A549 (cell line): ENCODE results near the gene SMARCA1. TPM values are rescaled to one million over a fixed set of nuclear protein-coding genes. Genes with fewer than 3 reads are reported as not detected.
A peak's percentile ranks its signal among the peaks of the same experiment; 100 is the strongest.

Source experiments
- ATAC-seq, 2 experiments: fragments of 200-7000 bp in 1 of 2; fragments of >200 bp in 1 of 2; cut with Nextera tagmentation in 1 of 2; cut with Tn5 transposase in 1 of 2; 3 replicates each; pipeline versions ENCODE4 v1.8.0 to v1.9.1; 2018 to 2020; ENCODE audit warnings: mild to moderate bottlenecking in 1 of 2, moderate library complexity in 1 of 2
- CTCF ChIA-PET: fragments of 300-600 bp; sonication (Branson Sonifier 250); formaldehyde crosslinking; extraction: SDS; loops from one replicate; lab custom pipeline; 2021; ENCODE audit warnings: antibody characterized with exemption, inconsistent platforms; lab: Yijun Ruan, JAX
- POLR2A ChIA-PET: fragments of 350-600 bp; formaldehyde crosslinking; extraction: SDS; loops from one replicate; lab custom pipeline; 2021; ENCODE audit warnings: antibody characterized with exemption, inconsistent platforms; lab: Yijun Ruan, JAX
- DNase-seq, 2 experiments: peaks; one replicate each; pipeline versions ENCODE4 v3.0.0 to v3.0.0-alpha.2; 2011 to 2016; ENCODE audit warnings: low read depth in 1 of 2, low spot score in 1 of 2
- FAIRE-seq: peaks from 2 replicates; lab custom pipeline; 2011; peaks lifted over from hg19 to GRCh38; lab: Jason Lieb, UNC
- H3K27ac ChIP-seq, 2 experiments: fragments of >200 bp; sonication (Bioruptor Twin); formaldehyde crosslinking; 3 replicates each; pipeline ENCODE4 v1.5.1; 2016 to 2017
- H3K4me1 ChIP-seq: fragments of >200 bp; sonication (Bioruptor Twin); formaldehyde crosslinking; 3 replicates; pipeline ENCODE4 v1.6.1; 2016
- H3K4me2 ChIP-seq: fragments of >200 bp; sonication (Bioruptor Twin); formaldehyde crosslinking; 3 replicates; pipeline ENCODE4 v1.6.1; 2016
- H3K4me3 ChIP-seq: fragments of >200 bp; sonication (Bioruptor Twin); formaldehyde crosslinking; 3 replicates; pipeline ENCODE4 v1.5.1; 2016
- H3K9me3 ChIP-seq: fragments of >200 bp; sonication (Bioruptor Twin); formaldehyde crosslinking; 3 replicates; pipeline ENCODE4 v1.6.1; 2016
- BHLHE40 ChIP-seq: IDR thresholded peaks from 2 replicates; pipeline ENCODE4 v1.6.1; 2012; ENCODE audit warnings: low read depth, low read length, inconsistent platforms
- E2F6 ChIP-seq: IDR thresholded peaks from 2 replicates; pipeline ENCODE4 v1.6.1; 2012; ENCODE audit warnings: low read depth, borderline replicate concordance
- EHMT2 ChIP-seq: fragments of 200-600 bp; sonication (generic); IDR thresholded peaks from 2 replicates; pipeline ENCODE4 v1.6.1; 2016; ENCODE audit warnings: antibody characterized with exemption, low read depth, mild to moderate bottlenecking, moderate library complexity
- EP300 ChIP-seq, 2 experiments: fragments of >200 bp; sonication (Bioruptor Twin); formaldehyde crosslinking; IDR thresholded peaks; 2 replicates in 1 of 2; 3 replicates in 1 of 2; pipeline ENCODE4 v1.6.1; 2016 to 2017
- ESRRA ChIP-seq: fragments of 150-350 bp; IDR thresholded peaks from 2 replicates; pipeline ENCODE4 v1.6.1; 2014; ENCODE audit warnings: mild to moderate bottlenecking, low read length, borderline replicate concordance
- FOSL2 ChIP-seq, 2 experiments: fragments of 450-650 bp in 1 of 2; fragments of >200 bp in 1 of 2; sonication (Bioruptor Twin) in 1 of 2; formaldehyde crosslinking; IDR thresholded peaks; 2 replicates each; pipeline versions ENCODE4 v1.5.0 to v1.6.1; 2016 to 2020; ENCODE audit warnings: mild to moderate bottlenecking in 1 of 2, moderate library complexity in 1 of 2
- GATA3 ChIP-seq: IDR thresholded peaks from 2 replicates; pipeline ENCODE4 v1.6.1; 2012; ENCODE audit warnings: borderline replicate concordance
- HDAC2 ChIP-seq: fragments of 200-600 bp; sonication (generic); IDR thresholded peaks from 2 replicates; pipeline ENCODE4 v1.6.1; 2016
- HEYL ChIP-seq: fragments of 250-450 bp; sonication (Bioruptor Pico); IDR thresholded peaks from 2 replicates; pipeline ENCODE4 v1.8.0; 2021; ENCODE audit warnings: mild to moderate bottlenecking, moderate library complexity
- HMGXB4 ChIP-seq: fragments of 250-450 bp; sonication (Bioruptor Pico); IDR thresholded peaks from 2 replicates; pipeline ENCODE4 v1.5.0; 2021; ENCODE audit warnings: mild to moderate bottlenecking, moderate library complexity, borderline replicate concordance
- HOXA7 ChIP-seq: fragments of 250-450 bp; sonication (Bioruptor Pico); IDR thresholded peaks from 2 replicates; pipeline ENCODE4 v1.5.0; 2020; ENCODE audit warnings: mild to moderate bottlenecking, moderate library complexity
- KDM1A ChIP-seq: fragments of 200-600 bp; sonication (generic); IDR thresholded peaks from 2 replicates; pipeline ENCODE4 v1.6.1; 2016; ENCODE audit warnings: low read depth, mild to moderate bottlenecking
- KDM5A ChIP-seq: fragments of 200-600 bp; sonication (generic); IDR thresholded peaks from 2 replicates; pipeline ENCODE4 v1.6.1; 2016; ENCODE audit warnings: antibody characterized with exemption, mild to moderate bottlenecking
- MAFK ChIP-seq: fragments of 450-650 bp; IDR thresholded peaks from 2 replicates; pipeline ENCODE4 v1.6.1; 2014; ENCODE audit not compliant: partially characterized antibody
- MAZ ChIP-seq: fragments of 150-350 bp; IDR thresholded peaks from 2 replicates; pipeline ENCODE4 v1.6.1; 2014; ENCODE audit warnings: antibody characterized with exemption, low read depth, low read length, borderline replicate concordance
- MYC ChIP-seq: IDR thresholded peaks from 2 replicates; pipeline ENCODE4 v1.6.1; 2012; ENCODE audit warnings: mild to moderate bottlenecking, inconsistent platforms, low read length, improper control_type of control experiment, borderline replicate concordance
- NFE2L2 ChIP-seq: fragments of 150-350 bp; conservative IDR thresholded peaks from 2 replicates; pipeline ENCODE4 v1.6.1; 2014; ENCODE audit warnings: low read length
- NPAS2 ChIP-seq: fragments of 250-450 bp; sonication (Bioruptor Pico); IDR thresholded peaks from 2 replicates; pipeline ENCODE4 v1.8.0; 2022; ENCODE audit warnings: mild to moderate bottlenecking, moderate library complexity, borderline replicate concordance
- PBX3 ChIP-seq: IDR thresholded peaks from 2 replicates; pipeline ENCODE4 v1.6.1; 2012
- POLR2A ChIP-seq: IDR thresholded peaks from 2 replicates; pipeline ENCODE4 v1.6.1; 2012; ENCODE audit warnings: mild to moderate bottlenecking, low read length
- POLR2AphosphoS2 ChIP-seq: conservative IDR thresholded peaks from 2 replicates; pipeline ENCODE4 v1.6.1; 2012; ENCODE audit warnings: low read length, improper control_type of control experiment, inconsistent platforms
- RARB ChIP-seq: fragments of 250-450 bp; sonication (Bioruptor Pico); IDR thresholded peaks from 2 replicates; pipeline ENCODE4 v1.8.0; 2021; ENCODE audit warnings: mild to moderate bottlenecking, moderate library complexity
- SREBF2 ChIP-seq: fragments of 450-650 bp; IDR thresholded peaks from 2 replicates; pipeline ENCODE4 v1.6.1; 2014; ENCODE audit warnings: mild to moderate bottlenecking, moderate library complexity
- TP53 ChIP-seq: fragments of 250-450 bp; sonication (Bioruptor Pico); IDR thresholded peaks from 2 replicates; pipeline ENCODE4 v1.5.0; 2021; ENCODE audit warnings: mild to moderate bottlenecking, moderate library complexity
- USF2 ChIP-seq: fragments of 450-650 bp; IDR thresholded peaks from 2 replicates; pipeline ENCODE4 v1.6.1; 2014; ENCODE audit warnings: antibody characterized with exemption
- whole genome bisulfite sequencing: methylation state at CpG from one replicate; pipeline ENCODE4 v1.1.6; 2017; ENCODE audit errors: missing lambda C conversion rate; 5-methylcytosine and 5-hydroxymethylcytosine counted together
- polyA plus RNA-seq, 4 experiments: library from polyadenylated mRNA; depleted of rRNA in 3 of 4; stranded (reverse); fragments of >200 nt; fragmentation: RNase III in 1 of 4; extraction: RNeasy Plus Mini Kit Qiagen cat#74134 plus additional on column Dnase treatment in 1 of 4; gene quantifications; 2 replicates in 3 of 4; 3 replicates in 1 of 4; pipeline ENCODE4 v1.2.3, GENCODE V29; 2011 to 2017

SMARCA1 gene
- polyA plus RNA-seq, 2 of the 4 experiments (the other 2 are of a cell fraction) = 72.4 to 77.2 TPM

DNA sequence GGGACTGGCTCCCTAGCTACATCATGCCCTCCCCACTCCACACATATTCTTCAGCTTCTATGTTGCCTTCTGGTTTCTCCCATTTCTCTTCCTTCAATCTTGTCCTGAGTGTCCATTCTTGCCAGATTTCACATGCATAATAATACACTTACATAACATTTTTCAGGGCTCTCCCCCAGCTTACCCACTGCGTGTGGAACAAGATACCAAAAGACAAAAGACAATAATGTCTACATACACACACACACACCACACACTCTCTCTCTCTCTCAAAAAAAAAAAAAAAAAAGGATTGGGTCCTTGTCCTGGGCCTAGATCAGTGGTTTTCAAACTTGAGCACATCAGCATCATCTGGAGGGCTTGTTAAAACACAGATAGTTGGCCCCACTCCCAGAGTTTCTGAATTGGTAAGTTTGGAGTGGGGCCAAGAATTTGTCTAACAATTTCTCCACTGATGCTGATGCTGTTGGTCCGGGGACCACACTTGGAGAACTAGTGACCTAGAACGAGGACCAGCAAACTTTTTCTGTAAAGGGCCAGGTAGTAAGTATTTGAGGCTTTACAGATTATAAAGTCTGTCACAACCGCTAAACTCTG lies 6.5 kb upstream of the SMARCA1 start:
- Histone ChIP-seq H3K4me1 (peaks cover 4% of the 10 kb centered on the region; the same call in 1 of the 3 replicates), H3K9me3 (no peaks in the 10 kb centered on the region), H3K4me3 (no peak overlapping the region), H3K27ac (no peak overlapping the region), H3K4me2 (no peak overlapping the region)
- FAIRE-seq = no peak
- no peak for ATAC-seq
- 75% methylated on average over 4 of the region's 4 CpGs for WGBS
- ChIA-PET CTCF (no interaction called here), POLR2A (no interaction called here)
- DNase-seq = no peak
- no peak for TF ChIP-seq NFE2L2
- no peak for TF ChIP-seq KDM1A
- TF ChIP-seq HEYL = no peak
- TF ChIP-seq NPAS2 (CRISPR knock-in tag) = no peak
- TF ChIP-seq POLR2AphosphoS2 = no peak
- TF ChIP-seq HOXA7 (CRISPR knock-in tag) = no peak
- TF ChIP-seq TP53 (CRISPR knock-in tag) = no peak
- no peak for TF ChIP-seq USF2

- no peaks in the 10 kb centered on the region for H3K9me3 ChIP-seq
- FAIRE-seq = no peak
- peaks cover 22% of the 10 kb centered on the region; the same call in 2 of the 3 replicates for H3K4me1 ChIP-seq
- DNase-seq = no peak
- ATAC-seq = no peak
- TF ChIP-seq PBX3 (no peak), ESRRA (no peak), FOSL2 (IDR thresholded peaks at IDR 0.05) (no peak), FOSL2 (CRISPR knock-in tag; IDR thresholded peaks at IDR 0.05) (no peak), GATA3 (no peak), KDM1A (no peak)
- TF ChIP-seq, all 56 proteins: peak for 0
- H3K4me2 ChIP-seq = no peak overlapping the region
- POLR2A ChIA-PET = no interaction called here
- WGBS = 78% methylated on average over 3 of the region's 3 CpGs
- no peak overlapping the region; a peak in 1 of 6 replicates for H3K27ac ChIP-seq
- CTCF ChIA-PET = no interaction called here
- no peak overlapping the region for H3K4me3 ChIP-seq
Observed at GRCh38 chrX:129525896-129526295, 2.6 kb upstream of the SMARCA1 start.

DNA sequence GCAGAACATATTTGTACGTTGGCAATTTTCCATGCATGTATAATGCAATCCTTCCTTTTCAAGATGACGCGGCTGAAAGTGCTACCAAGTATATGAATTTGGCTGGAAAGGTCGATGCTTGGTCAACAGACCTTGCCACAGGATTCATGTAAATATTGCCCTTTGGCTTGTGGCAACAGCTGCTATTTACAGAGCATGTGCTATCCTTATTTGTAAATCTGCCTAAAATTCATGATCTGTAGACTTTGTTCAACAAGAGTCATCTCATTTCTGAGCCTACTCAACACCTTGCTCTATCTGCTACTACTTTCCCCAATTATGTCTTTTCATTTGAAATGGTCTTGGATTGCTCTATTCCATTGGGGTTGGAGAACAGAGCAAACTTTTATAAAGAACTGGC lies 1.9 kb upstream of the SMARCA1 start:
- ChIA-PET CTCF (no interaction called here), POLR2A (no interaction called here)
- FAIRE-seq (no peak), DNase-seq (peak in 1 of 2 experiments; percentile 51), ATAC-seq (no peak)
- 10% methylated on average over 4 of the region's 4 CpGs for WGBS
- H3K9me3 ChIP-seq = no peaks in the 10 kb centered on the region
- H3K4me2 ChIP-seq = peak overlapping the region; percentile 50
- TF ChIP-seq EHMT2 (no peak), E2F6 (no peak), BHLHE40 (no peak), HMGXB4 (CRISPR knock-in tag) (no peak), HDAC2 (no peak), SREBF2 (no peak), MYC (no peak), GATA3 (no peak), EP300 (IDR thresholded peaks at IDR 0.05) (no peak), POLR2A (no peak), HOXA7 (CRISPR knock-in tag) (no peak), MAZ (no peak), POLR2AphosphoS2 (no peak), KDM5A (no peak), MAFK (no peak), NFE2L2 (no peak), RARB (no peak)
- peaks cover 28% of the 10 kb centered on the region; the same call in 2 of the 3 replicates for H3K4me1 ChIP-seq
- no peak overlapping the region; a peak in 1 of 6 replicates for H3K27ac ChIP-seq
- H3K4me3 ChIP-seq = no peak overlapping the region
